Activated CD4-positive, CD25-positive, alpha-beta regulatory T cell treated with anti-CD3 and anti-CD28 coated beads, Interleukin-2, amount 50 U/mL, for 24 hours (primary cell): ENCODE results near the gene FAM228A.
A peak's percentile ranks its signal among the peaks of the same experiment; 100 is the strongest.
"Not testable (repeated sequence)": the region's sequence is repeated elsewhere in the genome, so short reads cannot be mapped to it uniquely, and the experiment has no call there.

Source experiments
- ATAC-seq, 2 donors: fragments of 150-1000 bp; cut with Tn5 transposase; one replicate each; pipeline ENCODE4 v1.10.0; 2021; ENCODE audit warnings: mild to moderate bottlenecking in 1 of 2, moderate library complexity in 1 of 2

Gene FAM228A

DNA sequence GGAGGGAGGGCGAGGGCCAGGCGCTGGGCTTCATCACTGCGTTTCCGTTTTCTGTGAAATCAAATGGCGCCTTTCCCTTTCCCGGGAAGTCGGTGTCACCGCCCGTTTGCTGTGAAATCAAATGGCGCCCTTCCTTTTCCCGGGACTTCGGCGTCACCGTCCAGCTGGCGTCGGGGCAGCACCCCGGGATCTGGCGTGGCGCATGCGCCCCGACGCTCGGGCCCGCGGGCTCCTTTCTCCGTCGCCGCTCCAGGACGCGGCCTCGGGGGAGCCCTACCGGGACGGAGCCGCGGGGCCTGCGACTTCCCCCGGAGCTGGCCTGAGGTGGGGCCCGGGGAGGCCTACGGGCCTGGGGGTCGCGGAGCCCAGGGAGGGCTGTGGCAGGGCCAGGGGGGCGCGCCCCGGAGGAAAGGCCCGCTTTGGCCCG lies at the start of gene FAM228A:
FAM228A (plus strand) TSS at position 203 of the 427 bp plus-strand sequence. CDS start 428 bp downstream, outside the sequence.
- ATAC-seq, result no peak

DNA sequence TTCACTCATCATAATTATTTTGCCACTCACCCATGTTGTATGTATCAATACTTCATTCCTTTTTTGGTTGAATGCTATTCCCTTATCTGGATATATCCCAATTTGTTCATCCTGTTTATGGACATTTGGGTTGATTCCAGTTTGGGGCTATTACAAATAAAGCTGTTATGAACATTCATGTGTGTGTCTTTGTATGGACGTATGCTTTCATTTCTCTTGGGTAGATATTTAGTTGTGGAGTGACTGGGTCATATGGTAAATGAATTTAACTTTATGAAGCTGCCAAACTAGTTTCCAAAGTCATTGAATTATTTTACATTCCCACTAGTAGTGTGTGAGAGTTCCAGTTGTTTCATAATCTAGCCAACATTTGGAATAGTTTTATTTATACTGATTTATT lies 48.9 kb upstream of the FAM228A start:
- no peak for ATAC-seq

DNA sequence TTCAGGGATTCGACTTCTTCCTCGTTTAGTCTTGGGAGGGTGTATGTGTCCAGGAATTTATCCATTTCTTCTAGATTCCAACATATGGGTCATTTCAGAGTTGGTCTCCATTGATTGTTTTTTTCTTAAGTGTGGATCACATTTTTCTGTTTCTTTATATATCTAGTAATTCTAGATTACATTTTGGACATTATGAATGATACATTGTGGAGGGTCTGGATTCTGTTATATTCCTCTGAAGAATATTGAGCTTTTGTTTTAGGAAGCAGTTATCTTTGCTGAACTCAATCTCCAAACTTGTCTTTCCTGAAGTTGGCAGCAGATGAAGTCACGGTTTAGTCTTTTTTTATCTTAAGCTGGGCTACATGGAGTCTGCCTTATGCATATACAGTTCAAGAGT lies 42.3 kb upstream of the FAM228A start:
- ATAC-seq, result no peak

DNA sequence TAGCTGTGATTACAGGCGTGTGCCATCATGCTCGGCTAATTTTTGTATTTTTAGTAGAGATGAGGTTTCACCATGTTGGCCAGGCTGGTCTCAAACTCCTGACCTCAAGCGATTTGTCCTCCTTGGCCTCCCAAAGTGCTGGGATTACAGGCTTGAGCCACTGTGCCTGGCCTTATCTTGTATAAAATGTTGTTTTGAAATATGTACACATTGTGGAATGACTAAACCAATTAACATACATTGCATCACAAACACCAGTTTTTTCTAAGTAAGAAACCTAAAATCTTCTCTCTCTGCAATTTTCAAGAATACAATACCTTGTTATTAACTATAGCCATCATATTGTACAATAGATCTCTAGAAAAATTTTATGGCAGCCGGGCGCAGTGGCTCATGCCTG lies 34.5 kb upstream of the FAM228A start:
- not testable (repeated sequence) for ATAC-seq

GRCh38 chr2:24147364-24147763 lies 27.5 kb upstream of the FAM228A start:
- no peak for ATAC-seq

GRCh38 chr2:24152413-24153197 lies 22.2 kb upstream of the FAM228A start:
- no peak for ATAC-seq

- no peak for ATAC-seq
Measured at GRCh38 chr2:24153478-24153877, 21.4 kb upstream of the FAM228A start.

DNA sequence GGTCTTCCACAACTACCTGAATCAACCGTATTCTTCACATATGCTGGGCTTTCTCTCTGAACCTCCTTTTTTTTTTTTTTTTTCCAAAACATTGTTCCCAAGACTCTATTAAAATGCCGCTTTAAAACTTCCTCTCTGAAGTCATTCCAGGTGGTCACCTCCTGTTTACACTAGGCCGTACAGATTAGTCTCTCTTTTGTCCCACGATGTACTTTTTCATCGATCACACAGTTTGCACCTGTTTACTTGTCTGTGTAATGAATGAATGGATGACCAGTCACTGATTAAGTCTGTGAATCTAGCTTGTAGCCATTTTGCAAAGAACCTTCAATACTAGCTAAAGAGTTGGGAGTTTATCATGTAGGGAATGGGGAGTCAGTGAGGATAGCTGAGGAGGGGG lies 16.7 kb upstream of the FAM228A start:
- ATAC-seq, result no peak

DNA sequence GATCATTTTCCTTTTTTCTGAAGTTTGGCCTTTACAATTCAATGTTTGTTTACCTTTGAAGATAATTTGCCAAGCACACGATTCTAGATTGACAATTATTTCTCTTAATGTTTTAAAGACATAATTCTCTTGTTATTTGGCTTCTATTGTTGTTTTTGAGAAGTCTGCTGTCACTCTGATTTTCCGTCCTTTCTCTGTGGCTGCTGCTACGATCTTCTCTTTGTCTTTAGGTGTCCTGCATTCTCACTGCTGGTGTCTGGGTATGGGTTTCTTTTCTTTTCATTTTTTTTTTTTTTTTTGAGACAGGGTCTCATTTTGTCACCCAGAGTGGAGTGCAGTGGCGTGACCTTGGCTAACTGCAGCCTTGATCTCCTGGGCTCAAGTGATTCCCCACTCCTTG lies 15.1 kb upstream of the FAM228A start:
- ATAC-seq, result no peak

DNA sequence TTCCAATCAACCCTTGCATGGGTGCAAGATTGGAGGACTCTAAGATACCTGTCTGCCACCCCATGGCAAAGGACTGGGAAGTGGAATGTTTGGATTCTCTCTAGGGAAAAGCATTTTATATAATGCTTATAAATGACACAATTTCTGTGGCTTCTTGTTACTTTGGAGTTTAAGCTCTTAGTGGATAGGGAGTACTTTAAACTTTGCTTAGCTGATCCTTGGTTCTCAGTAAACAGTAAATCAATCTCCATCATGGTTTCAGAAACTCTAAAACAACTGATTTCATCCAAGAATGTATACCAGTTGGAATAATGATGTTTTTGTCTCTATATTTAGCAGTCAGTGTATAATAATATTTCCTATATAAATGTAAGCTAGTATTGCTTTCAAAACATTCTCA lies 14.1 kb upstream of the FAM228A start:
- no peak for ATAC-seq

GRCh38 chr2:24162494-24162893 lies 12.4 kb upstream of the FAM228A start:
- no peak for ATAC-seq

- ATAC-seq, result no peak
Measured at GRCh38 chr2:24163186-24163585, 11.7 kb upstream of the FAM228A start.

DNA sequence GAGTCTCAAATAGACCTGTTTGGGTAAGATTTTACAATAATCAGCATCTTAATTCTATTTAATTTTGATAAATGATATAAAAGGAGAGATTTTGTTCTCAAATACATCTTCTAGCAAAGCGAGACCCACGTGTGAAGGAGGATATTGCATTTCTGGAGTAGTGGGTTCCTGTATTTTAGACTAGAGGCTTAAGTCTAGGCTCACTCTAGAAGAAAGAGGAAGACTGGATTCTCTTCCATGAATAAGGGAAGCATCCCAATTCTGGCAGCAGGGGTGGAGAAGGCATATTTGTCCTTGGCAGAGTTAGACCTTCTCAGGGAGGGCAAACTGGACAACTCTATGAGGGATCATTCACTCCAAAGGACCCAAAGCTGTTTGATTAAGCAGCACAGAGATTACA lies 11.3 kb upstream of the FAM228A start:
- no peak for ATAC-seq

DNA sequence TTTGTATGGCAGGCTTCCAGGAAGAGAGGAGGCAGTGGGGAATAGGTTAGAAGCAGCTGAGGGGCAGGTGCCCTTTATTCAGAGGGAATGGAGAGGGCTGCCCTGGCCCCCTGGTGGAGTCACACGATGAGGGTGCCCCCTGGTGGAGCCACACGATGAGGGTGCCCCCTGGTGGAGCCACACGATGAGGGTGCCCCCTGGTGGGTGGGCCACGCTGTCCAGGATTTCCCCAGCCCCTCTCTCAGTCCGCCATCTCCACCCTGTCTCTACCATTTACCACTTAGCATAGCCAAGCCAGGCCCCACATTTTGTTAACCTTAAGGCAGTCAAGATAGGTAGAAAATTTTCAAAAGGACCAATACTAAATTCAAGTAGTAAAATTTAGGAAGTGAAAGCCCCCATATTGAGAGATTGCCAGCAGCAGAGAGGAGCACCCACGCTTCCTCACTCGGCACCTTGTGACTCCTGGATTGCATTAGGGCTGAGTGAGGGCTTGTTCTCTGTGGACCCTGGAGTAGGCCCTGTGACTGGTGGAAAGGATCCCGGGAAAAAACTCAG lies 10.4 kb upstream of the FAM228A start:
- ATAC-seq, result peak; percentile 21 to 24

DNA sequence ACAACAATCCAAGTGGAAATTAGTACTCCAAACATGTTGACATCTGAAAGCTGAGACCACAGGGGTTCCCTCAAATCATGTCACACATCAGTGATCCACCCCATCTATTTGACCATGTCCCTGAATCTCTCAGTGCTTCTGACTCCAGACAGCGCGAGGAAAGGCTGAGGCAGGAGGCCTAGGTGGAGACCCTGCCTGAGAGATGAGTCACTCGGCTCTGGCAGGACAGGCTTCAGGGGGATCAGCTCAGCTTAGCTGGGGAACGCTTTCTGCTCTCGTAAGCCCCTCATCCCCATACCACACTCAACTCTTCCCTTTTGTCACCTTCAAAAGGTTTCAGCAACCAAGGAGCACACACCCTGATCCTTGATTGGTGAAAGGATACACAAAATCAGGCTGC lies 5.8 kb upstream of the FAM228A start:
- no peak for ATAC-seq

DNA sequence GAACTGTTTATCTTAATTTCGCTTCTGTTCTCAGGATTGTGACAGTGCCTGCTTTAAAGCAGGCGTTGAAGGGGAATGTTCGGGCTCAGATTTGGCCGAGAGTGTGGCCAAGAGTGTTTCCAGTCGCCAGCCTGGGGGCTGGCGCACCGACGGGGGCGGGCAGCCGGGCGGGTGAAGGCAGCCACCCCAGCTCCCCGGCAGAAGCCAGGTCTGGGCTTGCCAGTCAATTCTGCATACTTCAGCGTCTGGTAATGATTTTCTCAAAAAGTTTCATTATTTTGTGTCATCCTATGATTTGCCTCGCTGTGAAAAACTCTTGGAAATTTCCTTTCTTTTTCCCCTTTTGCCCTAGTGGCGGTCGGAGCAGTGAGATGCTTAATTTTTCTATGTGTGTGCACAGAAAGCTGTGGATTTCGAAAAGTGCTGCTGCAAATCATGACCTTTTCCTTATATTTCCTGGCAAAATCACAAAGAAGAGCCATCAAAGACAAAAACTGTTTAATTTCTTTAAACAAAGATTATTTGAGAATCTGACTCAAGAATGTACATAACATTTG lies 856 bp downstream of the FAM228A start:
- ATAC-seq, result no peak

- ATAC-seq, result no peak
Measured at GRCh38 chr2:24176326-24176725, 1.5 kb downstream of the FAM228A start.

GRCh38 chr2:24179683-24180082 lies 4.8 kb downstream of the FAM228A start:
- ATAC-seq, result no peak

GRCh38 chr2:24181849-24182248 lies 7.0 kb downstream of the FAM228A start:
- no peak for ATAC-seq

- no peak for ATAC-seq
Measured at GRCh38 chr2:24182507-24182906, 7.7 kb downstream of the FAM228A start.

- ATAC-seq, result no peak
Measured at GRCh38 chr2:24183366-24184069, 8.7 kb downstream of the FAM228A start.

DNA sequence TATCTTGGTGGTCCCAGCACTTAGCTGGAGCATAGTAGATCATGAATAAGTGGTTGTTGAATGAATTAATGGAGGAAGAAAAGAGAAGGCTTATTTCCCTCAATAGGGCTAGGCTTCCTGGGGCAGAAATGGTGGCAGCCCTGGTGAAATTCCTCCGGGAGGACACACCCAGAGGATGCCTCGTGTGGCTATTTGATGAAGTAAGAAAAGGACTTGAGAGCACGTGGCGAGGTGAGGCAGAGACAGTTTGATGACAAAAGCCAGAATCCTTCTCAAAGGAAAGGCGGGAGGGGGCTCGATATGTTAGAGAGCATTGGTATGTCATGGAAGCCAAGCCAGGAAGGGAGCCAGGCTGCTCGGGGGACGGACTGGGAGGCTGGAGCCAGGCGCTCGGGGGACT lies 14.7 kb downstream of the FAM228A start:
- ATAC-seq, result no peak

GRCh38 chr2:24190503-24190902 lies 15.7 kb downstream of the FAM228A start:
- ATAC-seq, result no peak

- no peak for ATAC-seq
Measured at GRCh38 chr2:24191156-24191555, 16.3 kb downstream of the FAM228A start.
